HepG2 (cell line): Measurements from ENCODE around the gene TPD52L2. TPM values are rescaled to one million over a fixed set of nuclear protein-coding genes. Genes with fewer than 3 reads are reported as not detected.

ENCODE experiments used
- CBX1 ChIP-seq: IDR thresholded peaks from one replicate; pipeline ENCODE4 v1.6.1; 2016; ENCODE audit warnings: antibody characterized with exemption, low read depth
- HIVEP1 ChIP-seq: sonication (generic); formaldehyde crosslinking; IDR thresholded peaks from 2 replicates; pipeline ENCODE4 v1.4.0; 2020; ENCODE audit warnings: mild to moderate bottlenecking, missing genetic modification reagents
- KAT8 ChIP-seq: IDR thresholded peaks from 2 replicates; pipeline ENCODE4 v1.6.1; 2016; ENCODE audit warnings: missing genetic modification reagents, missing compliant biosample characterization
- MAZ ChIP-seq, 2 experiments: sonication (generic) in 1 of 2; formaldehyde crosslinking in 1 of 2; IDR thresholded peaks; 2 replicates each; pipeline versions ENCODE4 v1.5.0 to v1.6.1; 2012 to 2020; ENCODE audit warnings: low read depth in 2 of 2, mild to moderate bottlenecking in 2 of 2, borderline replicate concordance in 1 of 2, improper control_type of control experiment in 1 of 2, low read length in 1 of 2, missing genetic modification reagents in 1 of 2, moderate library complexity in 1 of 2
- REPIN1 ChIP-seq: sonication (generic); formaldehyde crosslinking; IDR thresholded peaks from 2 replicates; pipeline ENCODE4 v1.8.0; 2022; ENCODE audit warnings: missing genetic modification reagents, low read depth, mild to moderate bottlenecking, borderline replicate concordance
- SPEN ChIP-seq: sonication (generic); formaldehyde crosslinking; IDR thresholded peaks from 2 replicates; pipeline ENCODE4 v1.5.1; 2020; ENCODE audit warnings: low read depth, mild to moderate bottlenecking, missing genetic modification reagents
- TAF15 ChIP-seq: fragments of 200-400 bp; formaldehyde crosslinking; IDR thresholded peaks from one replicate; pipeline ENCODE4 v1.6.1; 2018; ENCODE audit warnings: mild to moderate bottlenecking, low read depth, low read length; ENCODE audit not compliant: poor library complexity, severe bottlenecking
- ZBTB42 ChIP-seq: sonication (generic); formaldehyde crosslinking; IDR thresholded peaks from 2 replicates; pipeline ENCODE4 v1.5.0; 2020; ENCODE audit warnings: mild to moderate bottlenecking, missing genetic modification reagents
- ZNF282 ChIP-seq: fragments of 450-650 bp; IDR thresholded peaks from 2 replicates; pipeline ENCODE4 v1.6.1; 2018; ENCODE audit not compliant: partially characterized antibody
- ZNF460 ChIP-seq: sonication (generic); formaldehyde crosslinking; IDR thresholded peaks from 2 replicates; pipeline ENCODE4 v1.5.1; 2020; ENCODE audit warnings: missing genetic modification reagents, mild to moderate bottlenecking, borderline replicate concordance
- polyA plus RNA-seq, 8 experiments: library from polyadenylated mRNA; depleted of rRNA in 3 of 8; stranded (reverse) in 7 of 8; unstranded in 1 of 8; fragments of >200 nt; fragmentation: Illumina TruSeq in 4 of 8; extraction: Trizol in 4 of 8; gene quantifications; 2 replicates each; pipeline versions ENCODE4 v1.2.1 to v1.2.3, GENCODE V29; 2011 to 2016; ENCODE audit warnings: low read depth in 4 of 8, missing spikeins in 1 of 8, mixed read lengths in 1 of 8; ENCODE audit not compliant: insufficient read depth in 1 of 8
- total RNA-seq, 5 experiments: library from RNA; depleted of rRNA; stranded (reverse); fragments of >200 nt; fragmentation: Illumina TruSeq; extraction: Trizol; gene quantifications; 2 replicates each; pipeline ENCODE4 v1.2.3, GENCODE V29; 2016; ENCODE audit warnings: low read depth in 1 of 5
- TF ChIP-seq, protein P1 (sequence below): sonication (generic); formaldehyde crosslinking; IDR thresholded peaks from 2 replicates; pipeline ENCODE4 v1.5.0; 2020; ENCODE audit warnings: mild to moderate bottlenecking, missing genetic modification reagents, borderline replicate concordance
- TF ChIP-seq, protein P2 (sequence below): sonication (generic); formaldehyde crosslinking; IDR thresholded peaks from 2 replicates; pipeline ENCODE4 v1.4.0; 2020; ENCODE audit warnings: missing genetic modification reagents, borderline replicate concordance
- TF ChIP-seq, protein P3 (sequence below): sonication (generic); formaldehyde crosslinking; IDR thresholded peaks from 2 replicates; pipeline ENCODE4 v1.5.0; 2020; ENCODE audit warnings: missing genetic modification reagents, mild to moderate bottlenecking, borderline replicate concordance
- TF ChIP-seq, protein P4 (sequence below): sonication (generic); formaldehyde crosslinking; IDR thresholded peaks from 2 replicates; pipeline ENCODE4 v1.4.0; 2020; ENCODE audit warnings: mild to moderate bottlenecking, missing genetic modification reagents, borderline replicate concordance

The TPD52L2 gene
- total and polyA plus RNA-seq, 2 of the 13 experiments (the other 11 are each of a cell fraction or from before 2014, with no cell fraction given) = 156 to 184 TPM

DNA sequence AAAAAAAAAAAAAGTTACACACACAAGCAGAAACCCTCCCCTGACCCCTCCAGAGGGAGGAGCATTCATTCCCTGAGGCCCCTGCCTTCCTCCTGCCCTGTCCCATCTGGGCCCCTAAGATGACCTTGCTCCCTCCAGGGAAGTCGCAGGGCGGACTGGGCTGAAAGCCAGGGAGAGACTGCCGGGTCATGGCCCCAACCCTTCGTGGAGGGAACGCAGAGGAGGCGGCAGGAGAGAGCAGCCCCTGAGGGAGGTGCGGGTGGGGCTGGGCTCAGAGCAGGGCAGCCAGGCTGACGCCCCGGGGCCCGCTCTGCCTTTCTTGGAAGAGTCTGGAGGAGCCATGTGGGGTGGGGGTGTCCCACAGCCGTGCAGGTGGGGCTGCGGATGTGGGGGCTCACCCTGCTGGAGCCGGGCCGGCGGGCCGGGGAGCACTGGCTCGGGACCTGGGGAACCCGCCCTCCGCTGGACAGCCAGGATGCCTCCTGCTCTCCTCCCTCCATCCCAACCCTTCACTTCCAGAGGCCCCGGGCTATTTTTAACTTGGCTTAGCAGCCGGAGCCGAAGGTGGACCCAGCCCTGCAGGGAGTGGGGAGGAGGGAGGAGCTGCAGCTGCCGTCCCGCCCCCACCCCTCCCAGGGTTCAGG lies 18.8 kb upstream of the TPD52L2 start (continued):
- TF ChIP-seq ZNF460 (CRISPR knock-in tag) = no peak
- no peak for TF ChIP-seq TAF15
- TF ChIP-seq, protein P1, sequence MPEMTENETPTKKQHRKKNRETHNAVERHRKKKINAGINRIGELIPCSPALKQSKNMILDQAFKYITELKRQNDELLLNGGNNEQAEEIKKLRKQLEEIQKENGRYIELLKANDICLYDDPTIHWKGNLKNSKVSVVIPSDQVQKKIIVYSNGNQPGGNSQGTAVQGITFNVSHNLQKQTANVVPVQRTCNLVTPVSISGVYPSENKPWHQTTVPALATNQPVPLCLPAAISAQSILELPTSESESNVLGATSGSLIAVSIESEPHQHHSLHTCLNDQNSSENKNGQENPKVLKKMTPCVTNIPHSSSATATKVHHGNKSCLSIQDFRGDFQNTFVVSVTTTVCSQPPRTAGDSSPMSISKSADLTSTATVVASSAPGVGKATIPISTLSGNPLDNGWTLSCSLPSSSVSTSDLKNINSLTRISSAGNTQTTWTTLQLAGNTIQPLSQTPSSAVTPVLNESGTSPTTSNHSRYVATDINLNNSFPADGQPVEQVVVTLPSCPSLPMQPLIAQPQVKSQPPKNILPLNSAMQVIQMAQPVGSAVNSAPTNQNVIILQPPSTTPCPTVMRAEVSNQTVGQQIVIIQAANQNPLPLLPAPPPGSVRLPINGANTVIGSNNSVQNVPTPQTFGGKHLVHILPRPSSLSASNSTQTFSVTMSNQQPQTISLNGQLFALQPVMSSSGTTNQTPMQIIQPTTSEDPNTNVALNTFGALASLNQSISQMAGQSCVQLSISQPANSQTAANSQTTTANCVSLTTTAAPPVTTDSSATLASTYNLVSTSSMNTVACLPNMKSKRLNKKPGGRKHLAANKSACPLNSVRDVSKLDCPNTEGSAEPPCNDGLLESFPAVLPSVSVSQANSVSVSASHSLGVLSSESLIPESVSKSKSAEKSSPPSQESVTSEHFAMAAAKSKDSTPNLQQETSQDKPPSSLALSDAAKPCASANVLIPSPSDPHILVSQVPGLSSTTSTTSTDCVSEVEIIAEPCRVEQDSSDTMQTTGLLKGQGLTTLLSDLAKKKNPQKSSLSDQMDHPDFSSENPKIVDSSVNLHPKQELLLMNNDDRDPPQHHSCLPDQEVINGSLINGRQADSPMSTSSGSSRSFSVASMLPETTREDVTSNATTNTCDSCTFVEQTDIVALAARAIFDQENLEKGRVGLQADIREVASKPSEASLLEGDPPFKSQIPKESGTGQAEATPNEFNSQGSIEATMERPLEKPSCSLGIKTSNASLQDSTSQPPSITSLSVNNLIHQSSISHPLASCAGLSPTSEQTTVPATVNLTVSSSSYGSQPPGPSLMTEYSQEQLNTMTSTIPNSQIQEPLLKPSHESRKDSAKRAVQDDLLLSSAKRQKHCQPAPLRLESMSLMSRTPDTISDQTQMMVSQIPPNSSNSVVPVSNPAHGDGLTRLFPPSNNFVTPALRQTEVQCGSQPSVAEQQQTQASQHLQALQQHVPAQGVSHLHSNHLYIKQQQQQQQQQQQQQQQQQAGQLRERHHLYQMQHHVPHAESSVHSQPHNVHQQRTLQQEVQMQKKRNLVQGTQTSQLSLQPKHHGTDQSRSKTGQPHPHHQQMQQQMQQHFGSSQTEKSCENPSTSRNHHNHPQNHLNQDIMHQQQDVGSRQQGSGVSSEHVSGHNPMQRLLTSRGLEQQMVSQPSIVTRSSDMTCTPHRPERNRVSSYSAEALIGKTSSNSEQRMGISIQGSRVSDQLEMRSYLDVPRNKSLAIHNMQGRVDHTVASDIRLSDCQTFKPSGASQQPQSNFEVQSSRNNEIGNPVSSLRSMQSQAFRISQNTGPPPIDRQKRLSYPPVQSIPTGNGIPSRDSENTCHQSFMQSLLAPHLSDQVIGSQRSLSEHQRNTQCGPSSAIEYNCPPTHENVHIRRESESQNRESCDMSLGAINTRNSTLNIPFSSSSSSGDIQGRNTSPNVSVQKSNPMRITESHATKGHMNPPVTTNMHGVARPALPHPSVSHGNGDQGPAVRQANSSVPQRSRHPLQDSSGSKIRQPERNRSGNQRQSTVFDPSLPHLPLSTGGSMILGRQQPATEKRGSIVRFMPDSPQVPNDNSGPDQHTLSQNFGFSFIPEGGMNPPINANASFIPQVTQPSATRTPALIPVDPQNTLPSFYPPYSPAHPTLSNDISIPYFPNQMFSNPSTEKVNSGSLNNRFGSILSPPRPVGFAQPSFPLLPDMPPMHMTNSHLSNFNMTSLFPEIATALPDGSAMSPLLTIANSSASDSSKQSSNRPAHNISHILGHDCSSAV (CRISPR knock-in tag) = no peak
- no peak for TF ChIP-seq ZBTB42 (CRISPR knock-in tag)
- TF ChIP-seq CBX1 = peak; percentile 35
- TF ChIP-seq, protein P2, sequence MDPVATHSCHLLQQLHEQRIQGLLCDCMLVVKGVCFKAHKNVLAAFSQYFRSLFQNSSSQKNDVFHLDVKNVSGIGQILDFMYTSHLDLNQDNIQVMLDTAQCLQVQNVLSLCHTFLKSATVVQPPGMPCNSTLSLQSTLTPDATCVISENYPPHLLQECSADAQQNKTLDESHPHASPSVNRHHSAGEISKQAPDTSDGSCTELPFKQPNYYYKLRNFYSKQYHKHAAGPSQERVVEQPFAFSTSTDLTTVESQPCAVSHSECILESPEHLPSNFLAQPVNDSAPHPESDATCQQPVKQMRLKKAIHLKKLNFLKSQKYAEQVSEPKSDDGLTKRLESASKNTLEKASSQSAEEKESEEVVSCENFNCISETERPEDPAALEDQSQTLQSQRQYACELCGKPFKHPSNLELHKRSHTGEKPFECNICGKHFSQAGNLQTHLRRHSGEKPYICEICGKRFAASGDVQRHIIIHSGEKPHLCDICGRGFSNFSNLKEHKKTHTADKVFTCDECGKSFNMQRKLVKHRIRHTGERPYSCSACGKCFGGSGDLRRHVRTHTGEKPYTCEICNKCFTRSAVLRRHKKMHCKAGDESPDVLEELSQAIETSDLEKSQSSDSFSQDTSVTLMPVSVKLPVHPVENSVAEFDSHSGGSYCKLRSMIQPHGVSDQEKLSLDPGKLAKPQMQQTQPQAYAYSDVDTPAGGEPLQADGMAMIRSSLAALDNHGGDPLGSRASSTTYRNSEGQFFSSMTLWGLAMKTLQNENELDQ (CRISPR knock-in tag) = no peak
- TF ChIP-seq, protein P3, sequence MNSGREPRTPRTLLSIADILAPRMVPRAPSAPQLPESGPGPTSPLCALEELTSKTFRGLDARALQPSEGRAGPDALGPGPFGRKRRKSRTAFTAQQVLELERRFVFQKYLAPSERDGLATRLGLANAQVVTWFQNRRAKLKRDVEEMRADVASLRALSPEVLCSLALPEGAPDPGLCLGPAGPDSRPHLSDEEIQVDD (CRISPR knock-in tag) = no peak
- 0 out of 2 replicates have a peak, but pooled peaks have one; percentile 37 for TF ChIP-seq SPEN (CRISPR knock-in tag)
- TF ChIP-seq, protein P4, sequence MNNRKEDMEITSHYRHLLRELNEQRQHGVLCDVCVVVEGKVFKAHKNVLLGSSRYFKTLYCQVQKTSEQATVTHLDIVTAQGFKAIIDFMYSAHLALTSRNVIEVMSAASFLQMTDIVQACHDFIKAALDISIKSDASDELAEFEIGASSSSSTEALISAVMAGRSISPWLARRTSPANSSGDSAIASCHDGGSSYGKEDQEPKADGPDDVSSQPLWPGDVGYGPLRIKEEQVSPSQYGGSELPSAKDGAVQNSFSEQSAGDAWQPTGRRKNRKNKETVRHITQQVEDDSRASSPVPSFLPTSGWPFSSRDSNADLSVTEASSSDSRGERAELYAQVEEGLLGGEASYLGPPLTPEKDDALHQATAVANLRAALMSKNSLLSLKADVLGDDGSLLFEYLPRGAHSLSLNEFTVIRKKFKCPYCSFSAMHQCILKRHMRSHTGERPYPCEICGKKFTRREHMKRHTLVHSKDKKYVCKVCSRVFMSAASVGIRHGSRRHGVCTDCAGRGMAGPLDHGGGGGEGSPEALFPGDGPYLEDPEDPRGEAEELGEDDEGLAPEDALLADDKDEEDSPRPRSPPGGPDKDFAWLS (CRISPR knock-in tag) = no peak
- TF ChIP-seq HIVEP1 (CRISPR knock-in tag) = peak; percentile 31; the same call in 1 of the 2 replicates
- no peak for TF ChIP-seq KAT8
- no peak for TF ChIP-seq ZNF282
- no peak; the same call in 1 of the 2 replicates for TF ChIP-seq REPIN1 (CRISPR knock-in tag)
- no peak for TF ChIP-seq MAZ (IDR thresholded peaks at IDR 0.05; ENCODE audit: borderline replicate concordance, low read depth, low read length)
- no peak for TF ChIP-seq MAZ (CRISPR knock-in tag; IDR thresholded peaks at IDR 0.05; ENCODE audit: low read depth)
